DND-41 (cell line): Measurements from ENCODE around the gene KRTAP5-4.

Experiments
- ATAC-seq: fragments of 200-7000 bp; cut with Tn5 transposase; 3 replicates; pipeline ENCODE4 v1.9.1; 2021; ENCODE audit warnings: low read depth; ENCODE audit not compliant: insufficient read depth
- DNase-seq: peaks from one replicate; pipeline ENCODE4 v3.0.0-alpha.2; 2020
- H2AFZ ChIP-seq: 2 replicates; pipeline ENCODE4 v1.6.0; 2012; ENCODE audit warnings: low read depth, low read length
- H3K27ac ChIP-seq: 2 replicates; pipeline ENCODE4 v1.5.1; 2012; ENCODE audit warnings: low read length, inconsistent platforms
- H3K27me3 ChIP-seq: fragments of 200-600 bp; sonication (generic); 2 replicates; pipeline ENCODE4 v1.6.0; 2012; ENCODE audit warnings: low read length, mild to moderate bottlenecking, inconsistent platforms; ENCODE audit not compliant: insufficient read depth, poor library complexity
- H3K36me3 ChIP-seq: 2 replicates; pipeline ENCODE4 v1.5.1; 2012; ENCODE audit warnings: low read length, inconsistent platforms; ENCODE audit not compliant: insufficient read depth
- H3K4me1 ChIP-seq: 2 replicates; pipeline ENCODE4 v1.5.1; 2012; ENCODE audit warnings: mild to moderate bottlenecking, low read length; ENCODE audit not compliant: insufficient read depth
- H3K4me2 ChIP-seq: 2 replicates; pipeline ENCODE4 v1.6.0; 2012; ENCODE audit warnings: mild to moderate bottlenecking, moderate library complexity, low read length, inconsistent platforms; ENCODE audit not compliant: insufficient read depth
- H3K4me3 ChIP-seq, 2 experiments: fragments of 200-600 bp in 1 of 2; shearing (Covaris generic) in 1 of 2; 2 replicates each; pipeline ENCODE4 v1.5.1; 2012 to 2016; ENCODE audit warnings: inconsistent platforms in 2 of 2, low read length in 2 of 2, mild to moderate bottlenecking in 2 of 2, low read depth in 1 of 2, moderate library complexity in 1 of 2
- H3K79me2 ChIP-seq: 2 replicates; pipeline ENCODE4 v1.6.0; 2012; ENCODE audit warnings: low read length, inconsistent platforms; ENCODE audit not compliant: insufficient read depth
- H3K9ac ChIP-seq: 2 replicates; pipeline ENCODE4 v1.6.0; 2012; ENCODE audit warnings: low read depth, mild to moderate bottlenecking, inconsistent platforms, low read length, moderate library complexity
- H3K9me3 ChIP-seq: 2 replicates; pipeline ENCODE4 v1.5.1; 2012; ENCODE audit warnings: low read length, moderate library complexity, mild to moderate bottlenecking, inconsistent platforms; ENCODE audit not compliant: insufficient read depth, severe bottlenecking
- H4K20me1 ChIP-seq: 2 replicates; pipeline ENCODE4 v1.6.0; 2012; ENCODE audit warnings: low read length; ENCODE audit not compliant: insufficient read depth
- CTCF ChIP-seq: IDR thresholded peaks from 2 replicates; pipeline ENCODE4 v1.5.1; 2012; ENCODE audit warnings: borderline replicate concordance, low read length, moderate library complexity, mild to moderate bottlenecking; ENCODE audit not compliant: poor library complexity, severe bottlenecking; ENCODE audit errors: extremely low read depth
- EZH2 ChIP-seq: IDR thresholded peaks from 3 replicates; pipeline ENCODE4 v1.6.1; 2012; ENCODE audit warnings: borderline replicate concordance, low read depth, mild to moderate bottlenecking, moderate library complexity, low read length, inconsistent platforms; ENCODE audit not compliant: severe bottlenecking

KRTAP5-4 gene

GRCh38 chr11:1631066-1631568, 9.2 kb upstream of the KRTAP5-4 start:
- no peak overlapping the region for H3K4me3 ChIP-seq
- H3K4me2 ChIP-seq, result no peak overlapping the region
- no peaks in the 10 kb centered on the region for H3K9me3 ChIP-seq
- ATAC-seq (no peak), DNase-seq (no peak)
- H3K79me2 ChIP-seq, result no peaks in the 10 kb centered on the region
- peaks cover 9% of the 10 kb centered on the region; the same call in 1 of the 2 replicates for H4K20me1 ChIP-seq
- H3K27me3 ChIP-seq, result peaks cover 19% of the 10 kb centered on the region
- no peak for TF ChIP-seq EZH2
- no peak for TF ChIP-seq CTCF
- no peak overlapping the region for H3K9ac ChIP-seq
- no peaks in the 10 kb centered on the region for H3K4me1 ChIP-seq
- H3K27ac ChIP-seq, result no peak overlapping the region
- no peaks in the 10 kb centered on the region for H3K36me3 ChIP-seq
- no peak overlapping the region for H2AFZ ChIP-seq

GRCh38 chr11:1630271-1630670, 8.3 kb upstream of the KRTAP5-4 start:
- Histone ChIP-seq H3K9me3 (no peaks in the 10 kb centered on the region), H3K9ac (no peak overlapping the region), H3K4me2 (no peak overlapping the region), H3K36me3 (no peaks in the 10 kb centered on the region), H3K27me3 (peaks cover 19% of the 10 kb centered on the region), H2AFZ (no peak overlapping the region), H3K4me3 (no peak overlapping the region), H3K79me2 (no peaks in the 10 kb centered on the region), H3K4me1 (no peaks in the 10 kb centered on the region), H3K27ac (no peak overlapping the region), H4K20me1 (peaks cover 9% of the 10 kb centered on the region; the same call in 1 of the 2 replicates)
- ATAC-seq, result no peak
- TF ChIP-seq CTCF (no peak), EZH2 (no peak)
- DNase-seq, result no peak

GRCh38 chr11:1629326-1630185, 7.6 kb upstream of the KRTAP5-4 start, which contains the start of gene KRTAP5-5:
Gene KRTAP5-5, plus strand, starts transcription at chr11:1629775. Its CDS starts 66 bp downstream, at chr11:1629841.
- no peaks in the 10 kb centered on the region for H3K36me3 ChIP-seq
- no peak for TF ChIP-seq EZH2
- H3K27me3 ChIP-seq, result peaks cover 19% of the 10 kb centered on the region
- H3K4me1 ChIP-seq, result no peaks in the 10 kb centered on the region
- ATAC-seq, result no peak
- no peak within 1 kb of the TSS for H3K27ac ChIP-seq
- H4K20me1 ChIP-seq, result peaks cover 9% of the 10 kb centered on the region; the same call in 1 of the 2 replicates
- no peak within 1 kb of the TSS for H3K4me3 ChIP-seq
- no peaks in the 10 kb centered on the region for H3K9me3 ChIP-seq
- DNase-seq, result no peak
- no peak within 1 kb of the TSS for H2AFZ ChIP-seq
- H3K79me2 ChIP-seq, result no peaks in the 10 kb centered on the region
- H3K9ac ChIP-seq, result no peak within 1 kb of the TSS
- H3K4me2 ChIP-seq, result no peak within 1 kb of the TSS

- H4K20me1 ChIP-seq, result peaks cover 9% of the 10 kb centered on the region; the same call in 1 of the 2 replicates
- H3K4me1 ChIP-seq, result no peaks in the 10 kb centered on the region
- H3K4me3 ChIP-seq, result no peak overlapping the region
- H3K36me3 ChIP-seq, result no peaks in the 10 kb centered on the region
- TF ChIP-seq EZH2 (no peak), CTCF (peak; percentile 81)
- no peaks in the 10 kb centered on the region for H3K79me2 ChIP-seq
- no peak overlapping the region for H2AFZ ChIP-seq
- no peak overlapping the region for H3K27ac ChIP-seq
- H3K27me3 ChIP-seq, result peaks cover 19% of the 10 kb centered on the region
- ATAC-seq (peak; percentile 76; the same call in 2 of the 3 replicates), DNase-seq (peak; percentile 35)
- no peak overlapping the region for H3K9ac ChIP-seq
- no peaks in the 10 kb centered on the region for H3K9me3 ChIP-seq
- H3K4me2 ChIP-seq, result no peak overlapping the region
Measured at GRCh38 chr11:1628506-1629325, 6.8 kb upstream of the KRTAP5-4 start.
